Fibroblast of lung (primary cell): ENCODE results near the gene ST6GAL1. TPM values are rescaled to one million over a fixed set of nuclear protein-coding genes. Genes with fewer than 3 reads are reported as not detected.
A peak's percentile ranks its signal among the peaks of the same experiment; 100 is the strongest.

Source experiments
- DNase-seq, 2 donors: peaks; one replicate each; pipeline versions ENCODE4 v3.0.0 to v3.0.0-alpha.2; 2010; ENCODE audit warnings: low read depth in 2 of 2
- H2AFZ ChIP-seq: 2 replicates; pipeline ENCODE4 v1.5.1; 2012; ENCODE audit warnings: low read length, control low read depth, inconsistent platforms
- H3K27ac ChIP-seq: 2 replicates; pipeline ENCODE4 v1.5.1; 2011; ENCODE audit warnings: low read length, control low read depth; ENCODE audit not compliant: insufficient read depth
- H3K27me3 ChIP-seq: 2 replicates; pipeline ENCODE4 v1.5.1; 2011; ENCODE audit warnings: mild to moderate bottlenecking, low read length; ENCODE audit not compliant: control insufficient read depth, insufficient read depth
- H3K36me3 ChIP-seq: 2 replicates; pipeline ENCODE4 v1.5.1; 2011; ENCODE audit warnings: low read length; ENCODE audit not compliant: control insufficient read depth, insufficient read depth
- H3K4me1 ChIP-seq: 2 replicates; pipeline ENCODE4 v1.5.1; 2011; ENCODE audit warnings: low read length; ENCODE audit not compliant: control insufficient read depth, insufficient read depth; ENCODE audit errors: extremely low read depth
- H3K4me2 ChIP-seq: 2 replicates; pipeline ENCODE4 v1.5.1; 2011; ENCODE audit warnings: low read length, control low read depth; ENCODE audit not compliant: insufficient read depth; ENCODE audit errors: extremely low read depth
- H3K4me3 ChIP-seq, 4 experiments: fragments of 200-600 bp in 1 of 4; sonication (generic) in 1 of 4; replicated peaks in 1 of 4; 2 replicates each; pipeline ENCODE4 v1.5.1; 2011 to 2016; ENCODE audit warnings: low read length in 4 of 4, low read depth in 3 of 4, mild to moderate bottlenecking in 3 of 4, control low read depth in 2 of 4, inconsistent platforms in 1 of 4, mixed read lengths in 1 of 4; ENCODE audit not compliant: insufficient read depth in 1 of 4; ENCODE audit errors: control extremely low read depth in 1 of 4
- H3K79me2 ChIP-seq: 2 replicates; pipeline ENCODE4 v1.5.1; 2012; ENCODE audit warnings: mild to moderate bottlenecking, low read length, inconsistent platforms; ENCODE audit not compliant: control insufficient read depth, insufficient read depth
- H3K9ac ChIP-seq: 2 replicates; pipeline ENCODE4 v1.5.1; 2011; ENCODE audit warnings: mild to moderate bottlenecking, low read length, control low read depth; ENCODE audit not compliant: insufficient read depth
- H3K9me3 ChIP-seq: 2 replicates; pipeline ENCODE4 v1.5.1; 2012; ENCODE audit warnings: low read depth, low read length; ENCODE audit not compliant: control insufficient read depth, insufficient read depth
- H4K20me1 ChIP-seq: 2 replicates; pipeline ENCODE4 v1.5.1; 2011; ENCODE audit warnings: low read length; ENCODE audit not compliant: control insufficient read depth, insufficient read depth; ENCODE audit errors: extremely low read depth
- CTCF ChIP-seq, 2 donors: IDR thresholded peaks in 1 of 2; conservative IDR thresholded peaks in 1 of 2; 1 replicate in 1 of 2; 2 replicates in 1 of 2; pipeline ENCODE4 v1.5.1; 2011 to 2012; ENCODE audit warnings: low read length in 2 of 2, control low read depth in 1 of 2, inconsistent platforms in 1 of 2, low read depth in 1 of 2, mild to moderate bottlenecking in 1 of 2
- EZH2 ChIP-seq: IDR thresholded peaks from 2 replicates; pipeline ENCODE4 v1.5.1; 2012; ENCODE audit warnings: low read length, control low read depth, mild to moderate bottlenecking; ENCODE audit errors: missing control alignments
- polyA plus RNA-seq, 2 donors: library from polyadenylated mRNA; depleted of rRNA in 1 of 2; stranded (reverse) in 1 of 2; unstranded in 1 of 2; fragments of >200 nt; gene quantifications; 2 replicates each; pipeline ENCODE4 v1.2.1, GENCODE V29; 2011 to 2012; ENCODE audit warnings: missing spikeins in 1 of 2
- total RNA-seq: library from RNA; depleted of rRNA; stranded (reverse); fragments of >200 nt; gene quantifications from 2 replicates; pipeline ENCODE4 v1.2.1, GENCODE V29; 2014

Gene ST6GAL1
- total and polyA plus RNA-seq, 2 donors (not counting 1 experiment from before 2014, with no cell fraction given): 0.83 to 1.00 TPM

GRCh38 chr3:187107989-187108388, 177.7 kb downstream of the ST6GAL1 start:
- Histone ChIP-seq H3K9me3 (no peaks in the 10 kb centered on the region), H3K4me1 (no peaks in the 10 kb centered on the region), H3K4me3 (no peak overlapping the region), H3K27ac (no peak overlapping the region), H3K36me3 (no peaks in the 10 kb centered on the region), H2AFZ (no peak overlapping the region), H4K20me1 (no peaks in the 10 kb centered on the region), H3K79me2 (no peaks in the 10 kb centered on the region), H3K27me3 (no peaks in the 10 kb centered on the region), H3K9ac (no peak overlapping the region), H3K4me2 (no peak overlapping the region)
- TF ChIP-seq EZH2: no peak
- TF ChIP-seq CTCF (conservative IDR thresholded peaks at IDR 0.05 in 1 of 2, IDR thresholded peaks at IDR 0.05 in 1 of 2; ENCODE audit: low read depth in 1 of 2, low read length in 2 of 2): no peak
- peak in 1 of 2 donors; percentile 10 for DNase-seq

DNA sequence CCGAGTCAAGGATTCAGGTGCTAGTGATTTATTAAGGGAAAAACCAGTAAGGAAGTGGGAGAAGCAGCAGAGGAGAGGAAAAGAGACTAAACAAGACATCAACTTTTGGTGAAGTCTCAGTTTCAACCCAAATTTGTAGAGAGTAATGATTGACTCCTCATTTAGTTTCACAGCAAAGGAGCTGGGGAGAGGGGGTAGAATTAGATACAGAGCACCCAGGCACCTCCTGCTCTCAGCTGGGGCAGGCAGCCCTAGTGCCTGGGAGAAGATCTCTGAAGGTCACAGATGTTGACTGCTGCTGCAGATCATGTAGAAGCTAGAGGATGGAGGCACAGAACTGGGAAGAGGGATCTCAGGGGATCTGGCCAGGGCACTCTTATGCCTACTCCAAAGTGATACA, 179.8 kb downstream of the ST6GAL1 start:
- Histone ChIP-seq H3K27me3 (no peaks in the 10 kb centered on the region), H3K4me2 (no peak overlapping the region), H4K20me1 (no peaks in the 10 kb centered on the region), H3K27ac (no peak overlapping the region), H3K36me3 (no peaks in the 10 kb centered on the region), H3K9ac (no peak overlapping the region), H3K4me3 (no peak overlapping the region), H3K9me3 (no peaks in the 10 kb centered on the region), H3K79me2 (no peaks in the 10 kb centered on the region), H3K4me1 (no peaks in the 10 kb centered on the region), H2AFZ (no peak overlapping the region)
- TF ChIP-seq CTCF (conservative IDR thresholded peaks at IDR 0.05 in 1 of 2, IDR thresholded peaks at IDR 0.05 in 1 of 2; ENCODE audit: low read depth in 1 of 2, low read length in 2 of 2) (no peak), EZH2 (no peak)
- DNase-seq: no peak

GRCh38 chr3:187112934-187113793, 182.8 kb downstream of the ST6GAL1 start:
- Histone ChIP-seq H3K36me3 (no peaks in the 10 kb centered on the region), H3K4me1 (no peaks in the 10 kb centered on the region), H3K4me2 (no peak overlapping the region), H3K27ac (no peak overlapping the region), H4K20me1 (no peaks in the 10 kb centered on the region), H3K4me3 (no peak overlapping the region), H3K9ac (no peak overlapping the region), H2AFZ (no peak overlapping the region), H3K27me3 (no peaks in the 10 kb centered on the region), H3K9me3 (no peaks in the 10 kb centered on the region), H3K79me2 (no peaks in the 10 kb centered on the region)
- DNase-seq: peak; percentile 25 to 52
- TF ChIP-seq EZH2 (no peak), CTCF (conservative IDR thresholded peaks at IDR 0.05 in 1 of 2, IDR thresholded peaks at IDR 0.05 in 1 of 2; ENCODE audit: low read depth in 1 of 2, low read length in 2 of 2) (peak; percentile 41 to 60)
